Fibroblast of lung (primary cell): Measurements from ENCODE around the gene TSEN15.

Source experiments
- CTCF ChIP-seq, 2 donors: IDR thresholded peaks in 1 of 2; conservative IDR thresholded peaks in 1 of 2; 1 replicate in 1 of 2; 2 replicates in 1 of 2; pipeline ENCODE4 v1.5.1; 2011 to 2012; ENCODE audit warnings: low read length in 2 of 2, control low read depth in 1 of 2, inconsistent platforms in 1 of 2, low read depth in 1 of 2, mild to moderate bottlenecking in 1 of 2
- EZH2 ChIP-seq: IDR thresholded peaks from 2 replicates; pipeline ENCODE4 v1.5.1; 2012; ENCODE audit warnings: low read length, control low read depth, mild to moderate bottlenecking; ENCODE audit errors: missing control alignments

DNA sequence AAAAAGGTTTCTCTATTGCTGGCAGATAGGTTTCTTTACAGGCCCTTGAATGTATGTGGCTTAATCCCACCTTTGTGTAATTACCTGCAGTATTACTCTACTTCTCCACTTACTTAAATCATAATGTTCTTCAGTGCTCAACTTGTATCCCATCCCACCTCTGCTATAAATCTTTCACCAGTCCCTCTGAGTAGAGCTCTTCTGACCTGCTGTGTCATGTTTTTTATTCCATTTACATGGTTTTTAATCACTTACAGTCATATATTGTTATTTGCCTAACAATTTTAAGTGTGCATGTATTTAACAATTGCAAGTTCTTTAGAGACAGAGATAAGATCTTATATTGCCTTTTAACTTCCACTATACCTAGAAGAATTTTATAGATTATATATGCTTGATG is 2.4 kb downstream of the TSEN15 start:
- TF ChIP-seq CTCF (conservative IDR thresholded peaks at IDR 0.05 in 1 of 2, IDR thresholded peaks at IDR 0.05 in 1 of 2; ENCODE audit: low read depth in 1 of 2, low read length in 2 of 2) (no peak), EZH2 (no peak)
